Measurements from ENCODE around the gene RNF128. TPM values are rescaled to one million over a fixed set of nuclear protein-coding genes. Genes with fewer than 3 reads are reported as not detected.
"Not testable (repeated sequence)": the region's sequence is repeated elsewhere in the genome, so short reads cannot be mapped to it uniquely, and the experiment has no call there.

Gene RNF128
- total RNA-seq, 1 donor from 2014 or later, result 0.55 TPM

- no peak for DNase-seq (ENCODE audit: low spot score)
These were observed 16.3 kb downstream of the RNF128 start for GRCh38 chrX:106742805-106743204.

DNA sequence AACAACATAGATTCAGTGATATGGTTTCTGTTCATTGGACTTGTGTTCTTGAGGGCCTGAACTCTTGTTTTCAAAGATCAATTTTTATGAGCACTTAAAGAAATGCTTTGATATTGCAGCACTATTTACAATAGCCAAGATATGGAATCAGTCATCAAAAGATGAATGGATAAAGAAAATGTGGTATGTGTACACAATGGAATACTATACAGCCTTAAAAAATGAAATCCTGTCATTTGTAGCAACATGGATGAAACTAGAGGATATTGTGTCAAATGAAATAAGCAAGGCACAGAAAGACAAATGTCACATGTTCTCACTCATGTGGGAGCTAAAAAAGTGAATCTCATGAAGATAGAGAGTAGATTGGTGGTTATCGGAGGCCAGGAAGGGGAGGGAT is 21.9 kb downstream of the RNF128 start:
- no peak for DNase-seq (ENCODE audit: low spot score)

DNA sequence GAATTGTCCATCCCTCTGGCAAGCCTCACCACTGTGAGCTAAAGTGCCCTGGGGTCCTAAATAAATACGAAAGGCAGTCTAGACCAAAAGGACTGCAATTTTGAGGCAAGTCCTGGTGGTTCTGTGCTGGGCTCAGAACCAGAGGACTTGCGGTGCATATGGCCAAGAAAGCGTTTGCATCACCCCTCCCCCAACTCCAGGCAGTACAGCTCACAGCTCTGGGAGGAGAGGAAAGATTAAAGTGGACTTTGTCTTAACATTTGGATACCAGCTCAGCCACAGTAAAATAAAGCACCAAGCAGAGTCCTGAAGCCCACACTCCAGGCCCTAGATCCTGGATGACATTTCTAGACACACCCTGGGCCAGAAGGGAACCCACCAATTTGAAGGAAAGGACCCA is 24.9 kb downstream of the RNF128 start:
- DNase-seq (ENCODE audit: low spot score), result no peak

DNA sequence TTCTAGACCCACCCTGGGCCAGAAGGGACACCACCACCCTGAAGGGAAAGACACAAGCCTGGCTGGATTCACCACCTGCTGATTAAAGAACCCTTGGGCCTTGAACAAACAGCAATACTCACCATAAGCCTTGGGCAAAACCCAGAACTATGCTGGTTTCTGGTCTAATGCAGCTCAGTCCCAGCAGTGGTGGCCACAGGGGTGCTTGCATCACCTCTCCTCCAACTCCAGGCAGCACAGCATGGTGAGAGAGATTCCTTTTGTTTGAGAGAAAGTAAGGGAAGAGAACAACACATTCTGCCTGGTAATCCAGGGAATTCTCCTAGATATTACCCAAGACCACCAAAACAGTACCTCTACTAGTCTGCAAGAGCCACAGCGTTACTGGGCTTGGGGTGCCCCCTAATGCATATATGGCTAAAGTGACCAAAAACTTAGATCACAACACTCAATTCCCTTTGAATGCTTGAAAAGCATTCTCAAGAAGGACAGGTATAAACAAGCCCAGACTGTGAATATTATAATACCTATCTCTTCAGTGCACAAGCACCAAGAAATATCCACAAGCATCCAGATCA is 25.7 kb downstream of the RNF128 start:
- DNase-seq (ENCODE audit: low spot score), result no peak

GRCh38 chrX:106769288-106769687 is 42.8 kb downstream of the RNF128 start:
- DNase-seq (ENCODE audit: low spot score), result not testable (repeated sequence)

- no peak for DNase-seq (ENCODE audit: low spot score)
These were observed 48.5 kb downstream of the RNF128 start for GRCh38 chrX:106774981-106775380.

DNA sequence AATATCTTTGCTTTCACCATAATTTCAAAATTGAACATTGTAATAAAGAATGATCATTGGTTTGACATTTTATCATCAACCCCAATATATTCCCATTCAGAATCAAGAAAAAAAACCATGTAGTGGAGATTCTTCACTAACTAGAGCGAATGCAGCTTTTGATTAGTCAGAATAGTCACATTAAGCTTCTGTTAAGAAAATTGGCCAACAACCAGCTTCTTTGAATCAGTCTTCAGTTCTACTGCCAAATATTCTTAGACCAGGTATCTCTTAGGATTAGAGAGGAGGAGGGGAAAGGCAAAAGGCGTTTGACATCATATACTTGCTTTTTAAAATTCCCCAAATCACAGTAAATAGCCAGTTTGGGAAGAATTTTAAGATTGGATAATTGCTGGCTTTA is 53.8 kb downstream of the RNF128 start:
- no peak for DNase-seq (ENCODE audit: low spot score)

DNA sequence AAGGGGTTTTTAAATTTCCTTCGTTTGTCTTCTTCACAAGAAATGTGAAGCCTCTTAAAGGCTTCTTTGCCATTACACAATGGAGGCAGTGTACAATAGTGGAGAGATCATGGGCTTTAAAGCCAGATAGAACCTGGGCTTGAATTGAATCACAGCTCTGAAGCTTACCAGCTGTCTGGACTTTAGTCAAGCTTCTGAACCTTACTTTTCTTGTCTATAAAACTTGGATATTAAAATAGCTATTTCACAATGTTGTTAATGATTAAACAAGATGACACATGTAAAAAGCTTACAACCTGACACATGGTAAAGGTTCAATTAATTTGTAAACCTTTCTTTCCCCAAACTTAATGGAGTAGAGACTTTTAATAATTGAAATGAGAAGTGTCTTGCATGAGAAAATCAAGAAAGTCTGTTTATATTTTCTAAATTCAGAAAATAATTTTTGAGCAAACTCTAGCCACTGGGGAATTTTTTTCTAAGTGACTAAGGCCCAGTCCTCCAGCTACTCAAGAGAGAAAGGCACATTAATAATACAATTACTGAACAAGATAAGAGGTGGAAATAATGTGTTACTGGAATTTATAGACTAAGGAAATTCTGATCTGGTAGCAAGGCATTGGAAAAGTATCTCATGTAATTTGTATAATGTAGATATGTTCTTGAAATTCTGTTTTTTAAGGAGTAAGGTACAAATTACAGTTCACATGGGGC is 54.3 kb downstream of the RNF128 start:
- DNase-seq (ENCODE audit: low spot score), result no peak

- DNase-seq (ENCODE audit: low spot score), result no peak
These were observed 57.2 kb downstream of the RNF128 start for GRCh38 chrX:106783716-106784115.

DNA sequence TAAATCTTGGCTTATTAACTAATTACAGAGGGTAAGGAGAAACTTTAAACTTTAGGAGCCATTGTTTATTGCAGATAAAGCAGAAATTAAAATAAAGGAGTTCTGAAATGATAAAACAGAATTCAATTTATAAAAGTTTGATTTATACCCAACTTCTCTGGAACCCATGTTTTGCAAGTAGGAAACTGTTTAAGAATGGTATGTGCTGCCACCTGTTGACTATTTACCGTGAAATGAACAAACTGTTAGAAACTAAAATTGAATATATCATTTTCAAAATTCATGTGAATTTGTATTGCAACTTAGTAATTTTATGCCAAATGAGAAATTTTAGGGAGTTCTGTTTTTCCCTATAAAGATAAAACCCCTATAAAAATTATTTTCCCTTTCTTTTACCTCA is 65.0 kb downstream of the RNF128 start:
- DNase-seq (ENCODE audit: low spot score), result no peak

DNA sequence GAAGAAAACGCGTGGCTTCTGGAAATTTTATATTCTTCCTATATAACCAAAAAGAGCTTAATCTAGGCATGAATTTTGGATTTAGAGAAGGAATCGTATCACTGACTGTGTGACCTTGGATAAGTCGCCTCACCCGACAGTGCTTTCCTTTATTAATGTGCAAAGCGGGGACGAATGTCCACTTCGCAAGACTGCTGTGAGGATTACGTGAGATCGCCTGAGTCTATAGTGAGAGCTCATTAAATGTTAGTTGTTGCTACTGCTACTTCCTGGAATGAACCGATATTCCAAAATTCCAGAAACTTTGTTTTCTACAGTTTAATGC is 75.5 kb downstream of the RNF128 start:
- no peak for DNase-seq (ENCODE audit: low spot score)

GRCh38 chrX:106802388-106803275 is 76.1 kb downstream of the RNF128 start, which contains the start of gene TBC1D8B:
TBC1D8B (plus strand) TSS chrX:106802673; CDS start chrX:106802854, 181 bp downstream.
- no peak for DNase-seq (ENCODE audit: low spot score)

GRCh38 chrX:106811131-106811910 is 84.8 kb downstream of the RNF128 start:
- DNase-seq (ENCODE audit: low spot score), result no peak

GRCh38 chrX:106812930-106813329 is 86.4 kb downstream of the RNF128 start:
- not testable (repeated sequence) for DNase-seq (ENCODE audit: low spot score)

DNA sequence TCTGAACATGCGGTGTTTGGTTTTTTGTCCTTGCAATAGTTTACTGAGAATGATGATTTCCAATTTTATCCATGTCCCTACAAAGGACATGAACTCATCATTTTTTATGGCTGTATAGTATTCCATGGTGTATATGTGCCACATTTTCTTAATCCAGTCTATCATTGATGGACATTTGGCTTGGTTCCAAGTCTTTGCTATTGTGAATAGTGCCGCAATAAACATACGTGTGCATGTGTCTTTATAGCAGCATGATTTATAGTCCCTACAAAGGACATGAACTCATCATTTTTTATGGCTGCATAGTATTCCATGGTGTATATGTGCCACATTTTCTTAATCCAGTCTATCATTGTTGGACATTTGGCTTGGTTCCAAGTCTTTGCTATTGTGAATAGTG is 87.6 kb downstream of the RNF128 start:
- not testable (repeated sequence) for DNase-seq (ENCODE audit: low spot score)

Other genes with a start within 250 kb of the RNF128 start
- gene RADX, start 114.7 kb upstream of the RNF128 start, total RNA-seq, result 0.42 TPM
- gene TBC1D8B, start 76.0 kb downstream of the RNF128 start, total RNA-seq, result 6.5 TPM
- gene RIPPLY1, start 176.6 kb downstream of the RNF128 start, total RNA-seq, result not detected
- gene CLDN2, start 193.7 kb downstream of the RNF128 start, total RNA-seq, result 1.5 TPM